SU-DHL-6 (cell line): ENCODE data around the gene CARMIL1.

ENCODE experiments used
- H2AFZ ChIP-seq: fragments of 200-600 bp; sonication (generic); 2 replicates; pipeline ENCODE4 v1.6.1; 2014; ENCODE audit warnings: low read depth, mild to moderate bottlenecking, moderate library complexity, mixed read lengths, antibody characterized with exemption, low read length; ENCODE audit not compliant: severe bottlenecking
- H3F3A ChIP-seq: fragments of 200-600 bp; shearing (Covaris generic); 2 replicates; pipeline ENCODE4 v1.6.0; 2016; ENCODE audit warnings: antibody characterized with exemption, mild to moderate bottlenecking; ENCODE audit not compliant: insufficient read depth
- H3K27ac ChIP-seq: fragments of 200-600 bp; sonication (generic); 2 replicates; pipeline ENCODE4 v1.5.1; 2016; ENCODE audit warnings: low read depth, mild to moderate bottlenecking, low read length, moderate library complexity, mixed read lengths
- H3K27me3 ChIP-seq: fragments of 200-600 bp; sonication (generic), shearing (Covaris generic); 2 replicates; pipeline ENCODE4 v1.6.0; 2014; ENCODE audit warnings: mild to moderate bottlenecking, low read length
- H3K36me3 ChIP-seq: fragments of 200-600 bp; sonication (generic); 2 replicates; pipeline ENCODE4 v1.6.1; 2014; ENCODE audit warnings: mild to moderate bottlenecking, low read length, mixed read lengths
- H3K4me2 ChIP-seq: fragments of 300-600, 200-600 bp; shearing (Covaris generic), sonication (generic); 2 replicates; pipeline ENCODE4 v1.6.0; 2014; ENCODE audit warnings: low read length, low read depth, mild to moderate bottlenecking; ENCODE audit not compliant: poor library complexity, severe bottlenecking
- H3K4me3 ChIP-seq: fragments of 200-600 bp; sonication (generic); 2 replicates; pipeline ENCODE4 v1.5.1; 2014; ENCODE audit warnings: antibody characterized with exemption, low read length, mild to moderate bottlenecking, mixed read lengths; ENCODE audit not compliant: insufficient read depth, poor library complexity, severe bottlenecking
- H3K79me2 ChIP-seq: fragments of 200-600 bp; sonication (generic); 2 replicates; pipeline ENCODE4 v1.6.1; 2014; ENCODE audit warnings: mild to moderate bottlenecking, low read length, moderate library complexity; ENCODE audit not compliant: insufficient read depth
- H3K9ac ChIP-seq: fragments of 200-600 bp; sonication (generic); 2 replicates; pipeline ENCODE4 v1.7.0; 2014; ENCODE audit warnings: mild to moderate bottlenecking, low read length
- H3K9me2 ChIP-seq: fragments of 200-600 bp; sonication (generic); replicated peaks from 2 replicates; pipeline ENCODE4 v1.6.1; 2014; ENCODE audit warnings: low read length; ENCODE audit not compliant: insufficient read depth
- H3K9me3 ChIP-seq: fragments of 200-600 bp; sonication (generic); 2 replicates; pipeline ENCODE4 v1.6.1; 2014; ENCODE audit warnings: low read length, mixed read lengths; ENCODE audit not compliant: insufficient read depth
- H4K20me1 ChIP-seq: fragments of 200-600 bp; sonication (generic); 2 replicates; pipeline ENCODE4 v1.6.1; 2014; ENCODE audit warnings: low read depth, mild to moderate bottlenecking, antibody characterized with exemption, low read length, moderate library complexity, mixed read lengths
- EZH2phosphoT487 ChIP-seq: fragments of 200-600 bp; sonication (generic), shearing (Covaris generic); conservative IDR thresholded peaks from 2 replicates; pipeline ENCODE4 v1.6.1; 2018; ENCODE audit warnings: mild to moderate bottlenecking, antibody characterized with exemption, low read length, moderate library complexity, mixed read lengths
- TF ChIP-seq, protein P1 (sequence below): fragments of 200-600 bp; sonication (generic); IDR thresholded peaks from one replicate; pipeline ENCODE4 v1.5.1; 2017; ENCODE audit warnings: antibody characterized with exemption, mild to moderate bottlenecking, low read length, moderate library complexity; ENCODE audit not compliant: insufficient read depth, poor library complexity, severe bottlenecking

The CARMIL1 gene

DNA sequence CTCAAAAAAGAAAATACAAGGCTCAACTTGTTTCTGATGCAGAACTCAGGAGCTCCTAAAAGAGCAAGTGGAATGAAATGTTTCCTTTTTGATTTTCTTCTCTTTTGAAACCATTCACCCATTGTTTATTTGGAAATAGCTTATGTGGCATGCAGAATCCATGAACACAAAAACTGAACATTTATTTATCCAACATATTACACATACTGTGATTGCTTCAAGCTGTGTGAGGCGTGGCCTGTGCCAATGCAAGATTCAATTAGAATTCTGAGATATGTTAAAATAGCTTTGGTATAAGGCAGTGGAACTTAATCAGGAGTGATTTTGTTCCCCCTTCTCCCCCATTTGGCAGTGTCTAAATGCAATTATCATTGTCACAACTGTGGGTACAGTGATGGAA is 45.9 kb upstream of the CARMIL1 start:
- TF ChIP-seq, protein P1, sequence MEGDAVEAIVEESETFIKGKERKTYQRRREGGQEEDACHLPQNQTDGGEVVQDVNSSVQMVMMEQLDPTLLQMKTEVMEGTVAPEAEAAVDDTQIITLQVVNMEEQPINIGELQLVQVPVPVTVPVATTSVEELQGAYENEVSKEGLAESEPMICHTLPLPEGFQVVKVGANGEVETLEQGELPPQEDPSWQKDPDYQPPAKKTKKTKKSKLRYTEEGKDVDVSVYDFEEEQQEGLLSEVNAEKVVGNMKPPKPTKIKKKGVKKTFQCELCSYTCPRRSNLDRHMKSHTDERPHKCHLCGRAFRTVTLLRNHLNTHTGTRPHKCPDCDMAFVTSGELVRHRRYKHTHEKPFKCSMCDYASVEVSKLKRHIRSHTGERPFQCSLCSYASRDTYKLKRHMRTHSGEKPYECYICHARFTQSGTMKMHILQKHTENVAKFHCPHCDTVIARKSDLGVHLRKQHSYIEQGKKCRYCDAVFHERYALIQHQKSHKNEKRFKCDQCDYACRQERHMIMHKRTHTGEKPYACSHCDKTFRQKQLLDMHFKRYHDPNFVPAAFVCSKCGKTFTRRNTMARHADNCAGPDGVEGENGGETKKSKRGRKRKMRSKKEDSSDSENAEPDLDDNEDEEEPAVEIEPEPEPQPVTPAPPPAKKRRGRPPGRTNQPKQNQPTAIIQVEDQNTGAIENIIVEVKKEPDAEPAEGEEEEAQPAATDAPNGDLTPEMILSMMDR = no peak
- TF ChIP-seq EZH2phosphoT487 = no peak
- no peak overlapping the region for H3K27ac ChIP-seq
- H3K4me3 ChIP-seq = no peak overlapping the region
- no peaks in the 10 kb centered on the region for H3K9me3 ChIP-seq
- H3K36me3 ChIP-seq = no peaks in the 10 kb centered on the region
- H3F3A ChIP-seq = no peaks in the 10 kb centered on the region
- H4K20me1 ChIP-seq = no peaks in the 10 kb centered on the region
- no peaks in the 10 kb centered on the region for H3K27me3 ChIP-seq
- no peaks in the 10 kb centered on the region for H3K79me2 ChIP-seq
- H2AFZ ChIP-seq = no peak overlapping the region
- no peaks in the 10 kb centered on the region for H3K9me2 ChIP-seq
- no peak overlapping the region for H3K9ac ChIP-seq
- no peak overlapping the region for H3K4me2 ChIP-seq

DNA sequence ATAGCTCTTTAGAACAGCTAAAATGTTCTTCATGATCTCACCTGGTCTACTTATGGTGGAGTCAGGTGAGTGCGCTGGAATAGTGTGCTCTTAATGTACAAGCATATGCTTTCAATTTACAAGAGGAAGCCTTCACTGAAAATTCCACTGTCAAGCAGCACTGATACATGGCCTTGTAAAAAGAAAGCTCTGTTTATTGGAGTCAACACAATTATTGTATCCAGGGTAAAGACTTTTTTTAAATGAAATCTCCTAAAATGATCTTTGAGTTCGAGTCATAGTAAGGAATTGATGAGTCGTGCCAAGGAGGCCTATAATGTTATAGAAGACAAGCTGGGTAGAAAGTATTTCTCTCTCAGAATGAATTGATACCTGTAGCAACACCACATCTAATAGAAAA is 41.6 kb upstream of the CARMIL1 start:
- H3F3A ChIP-seq = no peaks in the 10 kb centered on the region
- H3K79me2 ChIP-seq = no peaks in the 10 kb centered on the region
- no peak overlapping the region for H3K9ac ChIP-seq
- no peak overlapping the region for H3K4me2 ChIP-seq
- no peaks in the 10 kb centered on the region for H3K27me3 ChIP-seq
- H2AFZ ChIP-seq = no peak overlapping the region
- no peak for TF ChIP-seq EZH2phosphoT487
- TF ChIP-seq, protein P1 = no peak
- H3K9me3 ChIP-seq = no peaks in the 10 kb centered on the region
- no peak overlapping the region for H3K4me3 ChIP-seq
- H3K27ac ChIP-seq = no peak overlapping the region
- H3K36me3 ChIP-seq = no peaks in the 10 kb centered on the region
- H4K20me1 ChIP-seq = no peaks in the 10 kb centered on the region
- no peaks in the 10 kb centered on the region for H3K9me2 ChIP-seq

DNA sequence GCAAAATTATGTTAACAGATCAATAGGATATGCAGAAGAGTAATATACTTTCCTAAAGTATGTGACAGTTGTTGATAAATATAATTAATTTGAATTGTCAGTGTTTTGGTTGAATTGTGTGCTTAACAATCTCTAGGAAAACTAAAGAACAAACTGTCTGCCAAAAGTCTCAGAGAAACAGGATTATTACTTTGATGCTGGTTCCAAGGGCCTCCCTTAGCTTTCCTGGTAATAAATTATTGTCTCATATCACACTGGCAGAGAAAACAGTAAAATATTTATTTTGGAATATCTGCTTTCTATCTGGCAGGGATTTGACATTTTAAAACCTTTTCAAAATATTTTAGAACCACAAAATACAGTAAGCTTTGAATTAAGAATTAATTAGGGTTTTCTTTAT is 40.1 kb upstream of the CARMIL1 start:
- H4K20me1 ChIP-seq = no peaks in the 10 kb centered on the region
- H3K27ac ChIP-seq = no peak overlapping the region
- H3K79me2 ChIP-seq = no peaks in the 10 kb centered on the region
- no peaks in the 10 kb centered on the region for H3K9me3 ChIP-seq
- H3F3A ChIP-seq = no peaks in the 10 kb centered on the region
- H3K9me2 ChIP-seq = no peaks in the 10 kb centered on the region
- H3K36me3 ChIP-seq = no peaks in the 10 kb centered on the region
- no peak overlapping the region for H2AFZ ChIP-seq
- H3K27me3 ChIP-seq = no peaks in the 10 kb centered on the region
- H3K4me2 ChIP-seq = no peak overlapping the region
- no peak overlapping the region for H3K4me3 ChIP-seq
- no peak for TF ChIP-seq EZH2phosphoT487
- TF ChIP-seq, protein P1 = no peak
- no peak overlapping the region for H3K9ac ChIP-seq
